Activated CD4-positive, alpha-beta T cell treated with anti-CD3 and anti-CD28 coated beads, Interleukin-2, amount 10 ng/mL, durations not matched to agents 24 days and 14 days (primary cell): ENCODE results near the gene LGSN. TPM values are rescaled to one million over a fixed set of nuclear protein-coding genes. Genes with fewer than 3 reads are reported as not detected.
"Not testable (repeated sequence)": the region's sequence is repeated elsewhere in the genome, so short reads cannot be mapped to it uniquely, and the experiment has no call there.

ENCODE experiments used
- DNase-seq: peaks from one replicate; pipeline ENCODE4 v3.0.0; 2022
- H3K27ac Mint-ChIP-seq: one replicate; pipeline ENCODE4 v1.8.0; 2022; ENCODE audit warnings: mild to moderate bottlenecking, mixed read lengths
- H3K27me3 Mint-ChIP-seq: one replicate; pipeline ENCODE4 v1.8.0; 2022; ENCODE audit warnings: mixed read lengths
- H3K36me3 Mint-ChIP-seq: one replicate; pipeline ENCODE4 v1.8.0; 2022; ENCODE audit warnings: low read depth, mild to moderate bottlenecking, mixed read lengths
- H3K4me1 Mint-ChIP-seq: one replicate; pipeline ENCODE4 v1.8.0; 2021; ENCODE audit warnings: mixed read lengths
- H3K4me3 Mint-ChIP-seq: one replicate; pipeline ENCODE4 v1.8.0; 2022; ENCODE audit warnings: mild to moderate bottlenecking, moderate library complexity, mixed read lengths
- H3K9me3 Mint-ChIP-seq: one replicate; pipeline ENCODE4 v1.8.0; 2021; ENCODE audit warnings: mixed read lengths
- intact Hi-C: fragments of 100-400 bp; cut with micrococcal nuclease; formaldehyde crosslinking; loops from one replicate; pipeline ENCODE4 v1.15.1; 2023
- total RNA-seq: library from RNA; stranded (reverse); gene quantifications from 2 replicates; pipeline ENCODE4 v1.2.3, GENCODE V29; 2022

Gene LGSN, protein sequence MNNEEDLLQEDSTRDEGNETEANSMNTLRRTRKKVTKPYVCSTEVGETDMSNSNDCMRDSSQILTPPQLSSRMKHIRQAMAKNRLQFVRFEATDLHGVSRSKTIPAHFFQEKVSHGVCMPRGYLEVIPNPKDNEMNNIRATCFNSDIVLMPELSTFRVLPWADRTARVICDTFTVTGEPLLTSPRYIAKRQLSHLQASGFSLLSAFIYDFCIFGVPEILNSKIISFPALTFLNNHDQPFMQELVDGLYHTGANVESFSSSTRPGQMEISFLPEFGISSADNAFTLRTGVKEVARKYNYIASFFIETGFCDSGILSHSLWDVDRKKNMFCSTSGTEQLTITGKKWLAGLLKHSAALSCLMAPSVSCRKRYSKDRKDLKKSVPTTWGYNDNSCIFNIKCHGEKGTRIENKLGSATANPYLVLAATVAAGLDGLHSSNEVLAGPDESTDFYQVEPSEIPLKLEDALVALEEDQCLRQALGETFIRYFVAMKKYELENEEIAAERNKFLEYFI
- total RNA-seq: not detected in 2 replicates

DNA sequence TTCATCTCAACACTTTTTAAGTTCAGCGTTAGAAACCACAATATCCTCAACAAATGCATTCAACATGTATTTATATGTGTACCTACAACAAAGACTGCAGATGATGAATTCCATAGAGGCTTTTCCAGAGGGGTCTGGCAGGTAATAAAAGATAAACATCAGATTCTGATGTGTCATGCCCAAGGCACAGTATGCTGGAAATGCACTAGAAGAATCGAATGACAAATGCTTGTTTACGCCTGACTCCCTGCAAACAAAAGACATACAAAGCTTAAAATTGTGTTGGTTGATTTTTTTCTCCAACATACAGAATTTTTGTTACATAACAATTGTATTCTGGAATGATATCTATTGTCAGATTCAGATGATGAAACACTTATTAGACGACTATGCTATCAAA, at the start of gene LGSN:
LGSN (minus strand) TSS at position 45 of the 400 bp plus-strand sequence; CDS start at position 5, 40 bp downstream.
- no peak within 1 kb of the TSS for H3K27ac Mint-ChIP-seq
- DNase-seq: no peak
- no peaks in the 10 kb centered on the region for H3K27me3 Mint-ChIP-seq
- H3K36me3 Mint-ChIP-seq: no peaks in the 10 kb centered on the region
- no peaks in the 10 kb centered on the region for H3K4me1 Mint-ChIP-seq
- intact Hi-C loops: no loop called here
- no peak within 1 kb of the TSS for H3K4me3 Mint-ChIP-seq
- H3K9me3 Mint-ChIP-seq: no peaks in the 10 kb centered on the region

DNA sequence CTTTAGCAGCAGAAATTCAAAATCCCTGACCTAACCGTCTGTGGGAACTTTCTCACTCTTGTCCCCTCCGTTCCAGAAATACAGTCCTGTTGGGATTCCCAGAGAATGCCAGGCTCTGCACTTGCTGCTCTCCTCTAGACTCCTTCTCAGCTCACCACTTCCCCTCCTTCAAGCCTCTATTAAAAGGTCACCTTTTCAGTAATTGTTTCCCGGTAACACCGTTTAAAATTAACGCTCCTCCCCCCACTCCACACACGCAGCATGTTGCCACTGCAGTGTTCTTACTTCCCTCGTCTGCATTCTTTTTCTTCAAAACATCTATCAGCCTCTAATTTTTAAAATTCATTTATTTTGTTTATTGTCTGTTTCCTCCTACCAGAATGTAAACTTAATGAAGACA, 48.6 kb upstream of the LGSN start:
- Mint-ChIP-seq H3K27me3 (peaks cover 1% of the 10 kb centered on the region), H3K9me3 (peaks cover 7% of the 10 kb centered on the region), H3K4me1 (no peaks in the 10 kb centered on the region), H3K36me3 (no peaks in the 10 kb centered on the region), H3K27ac (no peak overlapping the region), H3K4me3 (no peak overlapping the region)
- intact Hi-C loops: no loop called here
- DNase-seq: no peak

DNA sequence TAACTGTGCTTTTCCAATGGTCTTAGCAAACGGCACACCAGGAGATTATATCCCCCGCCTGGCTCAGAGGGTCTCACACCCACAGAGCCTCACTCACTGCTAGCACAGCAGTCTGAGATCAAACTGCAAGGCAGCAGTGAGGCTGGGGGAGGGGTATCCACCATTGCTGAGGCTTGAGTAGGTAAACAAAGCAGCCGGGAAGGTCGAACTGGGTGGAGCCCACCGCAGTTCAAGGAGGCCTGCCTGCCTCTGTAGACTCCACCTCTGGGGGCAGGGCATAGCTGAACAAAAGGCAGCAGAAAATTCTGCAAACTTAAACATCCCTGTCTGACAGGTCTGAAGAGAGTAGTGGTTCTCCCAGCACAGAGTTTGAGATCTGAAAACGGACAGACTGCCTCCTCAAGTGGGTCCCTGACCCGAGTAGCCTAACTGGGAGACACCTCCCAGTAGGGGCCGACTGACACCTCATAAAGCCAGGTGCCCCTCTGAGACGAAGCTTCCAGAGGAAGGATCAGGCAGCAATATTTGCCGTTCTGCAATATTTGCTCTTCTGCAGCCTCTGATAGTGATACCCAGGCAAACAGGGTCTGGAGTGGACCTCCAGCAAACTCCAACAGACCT, 42.8 kb upstream of the LGSN start:
- H3K4me1 Mint-ChIP-seq, H3K36me3 Mint-ChIP-seq, intact Hi-C loops, DNase-seq, H3K9me3 Mint-ChIP-seq, H3K27ac Mint-ChIP-seq, H3K27me3 Mint-ChIP-seq, H3K4me3 Mint-ChIP-seq: not testable (repeated sequence)

GRCh38 chr6:63357384-63357783, 37.6 kb upstream of the LGSN start:
- H3K27ac Mint-ChIP-seq, DNase-seq, H3K4me1 Mint-ChIP-seq, H3K9me3 Mint-ChIP-seq, intact Hi-C loops, H3K4me3 Mint-ChIP-seq, H3K27me3 Mint-ChIP-seq, H3K36me3 Mint-ChIP-seq: not testable (repeated sequence)

- intact Hi-C loops: no loop called here
- Mint-ChIP-seq H3K4me1 (peaks cover 12% of the 10 kb centered on the region), H3K27ac (no peak overlapping the region)
Measured at GRCh38 chr6:63355632-63356031, 35.8 kb upstream of the LGSN start.

DNA sequence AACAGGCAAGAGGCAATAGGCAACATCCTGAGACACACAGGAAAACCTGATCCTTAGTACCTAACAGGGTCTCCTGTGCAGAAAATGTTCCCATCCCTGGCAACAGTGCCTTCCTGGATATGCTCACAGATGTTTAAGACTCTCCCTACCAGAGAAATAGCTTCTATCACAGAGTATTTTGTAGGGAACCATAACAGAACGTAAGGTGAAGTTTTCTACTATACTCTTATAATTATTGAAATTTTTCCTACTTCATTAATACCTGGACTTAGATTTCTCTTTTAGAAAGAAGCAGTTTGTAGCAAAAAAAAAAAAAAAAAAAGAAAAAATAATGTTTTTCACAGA, 33.5 kb upstream of the LGSN start:
- Mint-ChIP-seq H3K27ac (no peak overlapping the region), H3K4me1 (peaks cover 12% of the 10 kb centered on the region), H3K36me3 (no peaks in the 10 kb centered on the region), H3K27me3 (peaks cover 3% of the 10 kb centered on the region), H3K9me3 (no peaks in the 10 kb centered on the region), H3K4me3 (peak overlapping the region; percentile 47)
- no peak for DNase-seq
- intact Hi-C loops: loop anchor here (2.0 kb wide), 1 partner anchor 246 kb away; no protein-coding TSS in a partner anchor

More at GRCh38 chr6:63355632-63356031, 35.8 kb upstream of the LGSN start:
- no peak overlapping the region for H3K4me3 Mint-ChIP-seq
- peaks cover 5% of the 10 kb centered on the region for H3K27me3 Mint-ChIP-seq
- no peaks in the 10 kb centered on the region for H3K36me3 Mint-ChIP-seq
- H3K9me3 Mint-ChIP-seq: peaks cover 3% of the 10 kb centered on the region
- DNase-seq: no peak

DNA sequence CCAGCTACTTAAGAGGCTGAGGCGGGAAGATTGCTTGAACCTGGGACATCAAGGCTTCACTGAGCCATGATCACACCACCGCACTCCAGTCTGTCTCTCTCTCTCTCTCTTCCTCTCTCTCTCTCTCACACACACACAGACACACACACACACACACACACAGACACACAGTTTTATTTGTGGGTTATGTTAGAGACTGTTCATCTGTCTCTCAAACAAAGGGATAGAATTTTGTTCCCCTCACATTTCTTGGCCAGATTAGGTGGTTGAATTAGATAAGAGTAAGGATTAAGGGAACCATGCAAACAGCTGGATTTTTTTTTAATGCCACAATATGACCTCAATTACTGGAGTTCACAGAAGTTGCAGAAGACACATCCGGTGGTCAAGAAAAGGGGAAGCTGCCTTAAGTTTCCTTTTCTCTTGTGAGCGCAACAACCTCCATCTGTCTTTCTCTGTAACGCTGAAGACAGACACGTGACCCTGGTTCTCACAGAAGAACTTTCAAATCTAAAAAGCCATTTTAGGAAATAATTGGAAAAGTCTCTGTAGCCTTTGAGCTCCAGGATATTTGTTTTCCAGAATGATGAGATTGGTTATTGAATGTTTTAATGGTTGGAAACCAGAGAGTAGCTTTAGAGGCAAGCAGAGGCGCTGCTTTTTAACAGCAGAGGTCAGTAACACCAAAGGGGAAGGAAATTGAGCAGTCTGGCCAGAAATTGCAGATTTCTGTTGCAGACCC, 32.9 kb upstream of the LGSN start:
- Mint-ChIP-seq H3K27me3 (peaks cover 3% of the 10 kb centered on the region), H3K36me3 (no peaks in the 10 kb centered on the region), H3K4me1 (peaks cover 12% of the 10 kb centered on the region), H3K4me3 (peak overlapping the region; percentile 47), H3K27ac (peak overlapping the region; percentile 26), H3K9me3 (no peaks in the 10 kb centered on the region)
- intact Hi-C loops: loop anchor here (1.0 to 2.0 kb wide), 3 partner anchors 222 to 412 kb away; no protein-coding TSS in a partner anchor
- peak; percentile 64 for DNase-seq

- Mint-ChIP-seq H3K4me3 (peak overlapping the region; percentile 47), H3K4me1 (peaks cover 12% of the 10 kb centered on the region), H3K27ac (no peak overlapping the region), H3K36me3 (no peaks in the 10 kb centered on the region), H3K9me3 (no peaks in the 10 kb centered on the region), H3K27me3 (peaks cover 6% of the 10 kb centered on the region)
- intact Hi-C loops: loop anchor here (1.0 to 2.0 kb wide), 3 partner anchors 222 to 412 kb away; no protein-coding TSS in a partner anchor
- DNase-seq: no peak
Measured at GRCh38 chr6:63352069-63352543, 32.3 kb upstream of the LGSN start.

DNA sequence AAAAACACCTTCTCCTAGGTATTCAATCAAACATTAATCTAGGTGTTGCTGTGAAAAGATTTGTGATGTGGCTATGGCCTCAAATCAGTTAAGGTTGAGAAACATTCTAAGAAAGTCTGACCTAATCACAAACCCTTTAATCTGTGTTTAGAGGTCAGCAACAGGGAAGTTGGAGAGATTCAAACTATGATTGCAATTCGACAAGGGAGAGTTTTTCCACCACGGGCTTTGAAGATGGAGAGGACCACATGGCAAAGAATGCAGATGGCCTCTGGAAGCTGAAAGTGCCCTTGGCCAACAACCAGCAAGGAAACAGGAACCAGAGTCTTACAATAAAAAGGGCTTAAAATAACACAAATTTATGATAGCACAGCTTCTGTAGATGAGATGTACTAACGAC, 29.6 kb upstream of the LGSN start:
- H3K9me3 Mint-ChIP-seq: no peaks in the 10 kb centered on the region
- H3K36me3 Mint-ChIP-seq: no peaks in the 10 kb centered on the region
- peaks cover 3% of the 10 kb centered on the region for H3K27me3 Mint-ChIP-seq
- no peak for DNase-seq
- no peak overlapping the region for H3K4me3 Mint-ChIP-seq
- H3K4me1 Mint-ChIP-seq: peaks cover 12% of the 10 kb centered on the region
- H3K27ac Mint-ChIP-seq: no peak overlapping the region
- intact Hi-C loops: no loop called here

DNA sequence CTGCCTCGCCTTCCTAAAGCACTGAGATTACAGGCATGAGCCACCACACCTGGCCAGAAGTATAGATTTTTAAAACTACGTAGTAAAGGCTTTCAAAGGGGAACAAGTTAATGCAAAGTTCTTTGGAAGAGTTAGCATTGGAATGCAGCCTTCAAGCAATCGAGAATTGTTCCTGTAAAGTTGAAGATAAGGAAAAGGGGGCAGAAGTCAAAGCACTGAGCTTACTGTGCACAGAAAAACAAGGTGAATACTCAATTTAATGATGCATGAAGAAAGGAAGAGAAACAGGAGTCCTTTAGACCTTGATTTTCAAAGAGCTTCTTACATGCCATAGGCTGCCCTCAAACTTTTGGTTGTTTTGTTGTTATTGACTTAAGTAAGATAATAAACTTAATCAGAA, 29.1 kb upstream of the LGSN start:
- Mint-ChIP-seq H3K4me3 (no peak overlapping the region), H3K9me3 (no peaks in the 10 kb centered on the region), H3K27me3 (peaks cover 4% of the 10 kb centered on the region), H3K27ac (no peak overlapping the region), H3K36me3 (no peaks in the 10 kb centered on the region), H3K4me1 (peaks cover 12% of the 10 kb centered on the region)
- intact Hi-C loops: no loop called here
- no peak for DNase-seq

GRCh38 chr6:63347599-63347998, 27.8 kb upstream of the LGSN start:
- no peaks in the 10 kb centered on the region for H3K36me3 Mint-ChIP-seq
- H3K4me1 Mint-ChIP-seq: peaks cover 7% of the 10 kb centered on the region
- DNase-seq: no peak
- H3K4me3 Mint-ChIP-seq: no peak overlapping the region
- peaks cover 4% of the 10 kb centered on the region for H3K27me3 Mint-ChIP-seq
- intact Hi-C loops: no loop called here
- H3K9me3 Mint-ChIP-seq: no peaks in the 10 kb centered on the region
- no peak overlapping the region for H3K27ac Mint-ChIP-seq

GRCh38 chr6:63346217-63346835, 26.5 kb upstream of the LGSN start:
- Mint-ChIP-seq H3K4me1 (no peaks in the 10 kb centered on the region), H3K27me3 (peaks cover 4% of the 10 kb centered on the region), H3K36me3 (no peaks in the 10 kb centered on the region), H3K4me3 (no peak overlapping the region), H3K9me3 (no peaks in the 10 kb centered on the region), H3K27ac (no peak overlapping the region)
- intact Hi-C loops: no loop called here
- no peak for DNase-seq

DNA sequence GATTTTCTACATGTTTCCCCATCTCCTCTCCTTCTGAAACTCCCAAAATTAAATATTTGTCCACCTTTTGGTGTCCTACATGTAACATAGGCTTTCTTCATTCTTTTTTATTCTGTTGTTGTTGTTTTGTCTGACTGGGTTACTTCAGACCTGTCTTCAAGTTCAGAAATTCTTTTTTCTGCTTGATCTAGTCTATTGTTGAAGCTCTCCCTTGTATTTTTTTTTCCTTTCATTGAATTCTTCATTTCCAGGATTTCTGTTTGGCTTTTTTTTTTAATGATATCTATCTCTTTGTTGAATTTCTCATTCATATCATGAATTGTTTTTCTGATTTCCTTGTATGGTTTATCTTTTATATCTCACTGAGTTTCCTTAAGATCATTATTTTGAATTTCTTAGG, 20.6 kb upstream of the LGSN start:
- Mint-ChIP-seq H3K27ac (no peak overlapping the region), H3K4me3 (no peak overlapping the region), H3K4me1 (no peaks in the 10 kb centered on the region), H3K9me3 (peaks cover 14% of the 10 kb centered on the region), H3K36me3 (no peaks in the 10 kb centered on the region), H3K27me3 (peaks cover 2% of the 10 kb centered on the region)
- DNase-seq: no peak
- intact Hi-C loops: no loop called here
